HG03066 (cell line): Measurements from ENCODE around the gene CHRNA5.

Experiments used
- ATAC-seq: cut with Tn5 transposase; IDR thresholded peaks from one replicate; pipeline ENCODE4 v1.9.1; 2021; ENCODE audit warnings: low read depth; ENCODE audit not compliant: unreplicated experiment

CHRNA5 gene

DNA sequence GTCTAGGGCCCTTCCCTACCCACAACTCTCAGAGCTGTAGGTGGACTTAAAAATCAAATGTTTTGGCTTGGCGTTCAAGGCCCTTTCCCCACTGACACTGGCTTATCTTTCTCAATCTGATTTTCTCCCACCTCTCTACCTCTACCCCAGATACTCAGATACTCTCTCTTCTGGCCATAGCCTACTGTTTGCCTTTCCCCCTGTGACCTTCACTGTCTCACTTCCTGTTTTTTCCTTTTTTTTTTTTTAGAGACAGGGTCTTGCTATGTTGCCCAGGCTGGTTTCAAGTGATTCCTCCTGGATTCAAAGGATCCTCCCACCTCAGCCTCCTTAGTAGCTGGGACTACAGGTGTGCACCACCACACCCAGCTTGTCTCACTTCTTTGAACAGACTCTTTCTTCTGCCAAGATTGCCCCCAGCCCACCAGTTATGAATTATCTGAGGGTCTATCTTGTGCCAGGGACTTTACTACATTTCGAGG, 71.1 kb downstream of the CHRNA5 start:
- no peak for ATAC-seq

DNA sequence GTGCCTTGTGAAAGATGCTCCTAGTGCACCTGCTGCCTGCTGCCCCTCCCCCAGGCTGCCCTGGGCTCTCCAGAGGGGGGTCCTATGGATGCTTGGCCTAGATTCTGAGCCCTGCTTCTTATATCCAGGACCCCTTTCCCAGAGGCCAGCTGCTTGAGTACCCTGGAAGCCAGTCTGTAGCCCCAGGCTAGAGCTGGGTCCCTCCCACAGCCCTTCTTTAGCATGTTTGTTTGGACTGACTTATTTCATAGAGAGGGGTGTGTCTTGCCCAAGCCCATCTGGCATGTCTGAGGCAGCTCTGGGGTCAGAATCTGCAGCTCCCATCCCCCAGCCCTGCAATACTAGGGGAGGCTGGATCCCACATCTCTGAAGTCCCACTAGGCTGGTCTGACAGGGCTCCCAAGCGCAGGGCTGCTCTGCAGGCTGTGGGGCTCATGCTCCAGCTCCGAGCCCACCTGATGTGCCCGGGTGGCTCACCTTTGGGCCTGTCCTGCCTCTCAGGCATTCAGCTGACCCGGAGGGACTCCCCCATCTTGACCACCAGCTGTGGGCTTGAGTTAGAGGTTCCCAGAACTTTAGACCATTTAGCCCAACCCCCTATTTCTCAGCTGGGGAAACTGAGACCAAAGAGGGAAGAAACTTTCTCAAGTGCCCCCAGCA, 72.6 kb downstream of the CHRNA5 start:
- ATAC-seq = no peak

GRCh38 chr15:78638658-78639314, 73.5 kb downstream of the CHRNA5 start:
- ATAC-seq = no peak

DNA sequence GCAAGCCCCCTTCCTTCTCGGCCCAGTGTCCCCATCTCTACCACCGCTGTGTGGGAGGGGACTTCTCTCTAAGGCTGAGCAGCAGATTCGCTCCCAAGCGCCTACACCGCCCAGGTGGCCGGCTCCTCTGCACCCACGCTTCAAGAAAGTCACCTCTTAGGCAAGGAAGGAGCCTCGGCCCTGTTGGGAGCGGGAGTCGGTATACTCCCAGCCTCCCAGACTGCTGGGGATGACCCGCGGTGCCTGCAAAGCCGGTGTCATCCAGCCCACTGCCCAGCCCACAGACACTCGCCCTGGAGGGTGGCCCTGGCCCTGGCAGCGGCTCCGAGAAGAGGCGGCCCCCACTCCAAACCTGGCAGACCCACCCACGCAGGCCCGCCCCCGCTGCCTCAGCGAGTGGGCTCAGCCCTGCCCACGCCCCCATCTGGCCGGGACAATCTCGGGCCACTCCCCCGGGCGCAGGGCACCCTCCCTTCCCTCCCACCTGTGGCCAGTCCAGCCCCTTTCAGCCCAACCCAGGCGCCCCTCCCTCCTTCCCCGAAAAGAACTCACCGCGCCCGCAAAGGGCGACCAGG, 75.3 kb downstream of the CHRNA5 start:
- no peak for ATAC-seq

- no peak for ATAC-seq
These were observed 75.9 kb downstream of the CHRNA5 start, which contains the start of gene CHRNB4 for GRCh38 chr15:78641102-78641748. CHRNB4 (minus strand) TSS chr15:78641210; CDS start chr15:78641133, 77 bp downstream.

DNA sequence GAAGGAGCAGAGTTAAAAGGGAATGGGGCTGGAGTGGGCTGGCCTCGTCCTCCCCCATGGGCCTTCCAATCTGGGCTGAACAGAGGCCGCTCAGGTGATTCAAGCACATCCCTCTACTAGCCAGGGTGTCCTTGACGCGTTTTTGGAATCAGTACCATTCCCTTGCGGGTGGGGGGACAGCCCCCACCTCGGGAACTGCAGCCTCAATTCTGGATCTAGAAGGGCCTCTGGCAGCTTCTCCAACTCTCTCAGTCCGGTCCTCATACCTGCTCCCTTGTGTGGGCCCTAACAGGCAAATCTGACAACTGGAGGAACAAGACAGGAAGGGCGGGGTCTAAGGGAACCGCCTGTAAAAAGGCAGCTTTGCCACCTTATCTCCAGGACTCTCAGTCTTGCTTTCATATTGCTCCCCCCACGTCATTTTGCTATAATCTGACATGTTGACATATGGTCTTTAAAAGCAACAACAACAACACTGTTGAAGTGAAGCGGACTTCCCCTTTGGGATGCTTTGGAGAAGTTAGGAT, 76.5 kb downstream of the CHRNA5 start:
- no peak for ATAC-seq

- no peak for ATAC-seq
These were observed 77.0 kb downstream of the CHRNA5 start for GRCh38 chr15:78642331-78642730.
